Kidney glomerular epithelial cell (primary cell): Measurements from ENCODE around the gene PTPA.
"Not testable (repeated sequence)": the region's sequence is repeated elsewhere in the genome, so short reads cannot be mapped to it uniquely, and the experiment has no call there.

ENCODE experiments used
- DNase-seq: peaks from one replicate; lab custom pipeline; 2025; lab: John Stamatoyannopoulos, UW

The PTPA gene

GRCh38 chr9:129160712-129161533 lies 49.7 kb downstream of the PTPA start:
- DNase-seq: no peak

GRCh38 chr9:129161534-129161837 lies 50.3 kb downstream of the PTPA start:
- no peak for DNase-seq

GRCh38 chr9:129162497-129163197 lies 51.4 kb downstream of the PTPA start:
- DNase-seq: no peak

GRCh38 chr9:129163198-129163670 lies 52.0 kb downstream of the PTPA start:
- DNase-seq: not testable (repeated sequence)

GRCh38 chr9:129163753-129164152 lies 52.5 kb downstream of the PTPA start:
- DNase-seq: no peak

GRCh38 chr9:129164246-129164930 lies 53.2 kb downstream of the PTPA start:
- DNase-seq: no peak

GRCh38 chr9:129165198-129165597 lies 54.0 kb downstream of the PTPA start:
- no peak for DNase-seq

- peak; percentile 36 for DNase-seq
Observed at GRCh38 chr9:129166623-129167557, 55.7 kb downstream of the PTPA start.

GRCh38 chr9:129170229-129170628 lies 59.0 kb downstream of the PTPA start:
- DNase-seq: no peak

- no peak for DNase-seq
Observed at GRCh38 chr9:129171993-129172751, 61.0 kb downstream of the PTPA start.

GRCh38 chr9:129172816-129173215 lies 61.6 kb downstream of the PTPA start:
- DNase-seq: no peak

GRCh38 chr9:129173296-129174101 lies 62.3 kb downstream of the PTPA start:
- no peak for DNase-seq

GRCh38 chr9:129174102-129174723 lies 63.0 kb downstream of the PTPA start:
- DNase-seq: peak; percentile 85

GRCh38 chr9:129174724-129175514 lies 63.7 kb downstream of the PTPA start:
- DNase-seq: peak; percentile 82

- DNase-seq: no peak
Observed at GRCh38 chr9:129175515-129175824, 64.3 kb downstream of the PTPA start.

GRCh38 chr9:129175825-129176633 lies 64.8 kb downstream of the PTPA start:
- DNase-seq: peak; percentile 89

GRCh38 chr9:129176701-129177442 lies 65.7 kb downstream of the PTPA start:
- DNase-seq: peak; percentile 6

- no peak for DNase-seq
Observed at GRCh38 chr9:129177443-129177790, 66.2 kb downstream of the PTPA start.
